HG03103 (cell line): ENCODE measurements around the gene DENND4B.

Experiments
- ATAC-seq: cut with Tn5 transposase; IDR thresholded peaks from one replicate; pipeline ENCODE4 v1.9.1; 2021; ENCODE audit warnings: low read depth; ENCODE audit not compliant: unreplicated experiment

The DENND4B gene

GRCh38 chr1:153951801-153952200, 5.3 kb upstream of the DENND4B start:
- no peak for ATAC-seq

DNA sequence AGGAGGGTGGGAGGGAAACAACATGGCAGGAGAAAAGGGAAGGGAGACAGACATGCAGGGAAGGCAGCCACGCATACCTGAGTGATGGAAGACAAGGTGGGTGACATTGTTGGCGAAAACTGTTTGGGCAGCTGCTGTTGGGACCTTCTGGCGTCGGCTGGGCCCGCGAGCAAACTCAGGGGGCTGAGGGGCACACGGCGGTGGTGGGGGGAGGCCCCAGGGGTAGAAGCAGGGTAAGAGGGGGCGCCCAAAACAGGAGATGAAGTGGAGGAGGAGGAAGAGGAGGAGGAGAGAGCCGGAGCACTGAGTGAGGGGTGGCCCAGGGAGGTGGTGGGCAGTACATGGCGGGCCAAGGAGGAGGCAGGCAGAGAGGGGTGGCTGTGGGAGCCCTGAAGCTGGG, 4.7 kb upstream of the DENND4B start:
- no peak for ATAC-seq

DNA sequence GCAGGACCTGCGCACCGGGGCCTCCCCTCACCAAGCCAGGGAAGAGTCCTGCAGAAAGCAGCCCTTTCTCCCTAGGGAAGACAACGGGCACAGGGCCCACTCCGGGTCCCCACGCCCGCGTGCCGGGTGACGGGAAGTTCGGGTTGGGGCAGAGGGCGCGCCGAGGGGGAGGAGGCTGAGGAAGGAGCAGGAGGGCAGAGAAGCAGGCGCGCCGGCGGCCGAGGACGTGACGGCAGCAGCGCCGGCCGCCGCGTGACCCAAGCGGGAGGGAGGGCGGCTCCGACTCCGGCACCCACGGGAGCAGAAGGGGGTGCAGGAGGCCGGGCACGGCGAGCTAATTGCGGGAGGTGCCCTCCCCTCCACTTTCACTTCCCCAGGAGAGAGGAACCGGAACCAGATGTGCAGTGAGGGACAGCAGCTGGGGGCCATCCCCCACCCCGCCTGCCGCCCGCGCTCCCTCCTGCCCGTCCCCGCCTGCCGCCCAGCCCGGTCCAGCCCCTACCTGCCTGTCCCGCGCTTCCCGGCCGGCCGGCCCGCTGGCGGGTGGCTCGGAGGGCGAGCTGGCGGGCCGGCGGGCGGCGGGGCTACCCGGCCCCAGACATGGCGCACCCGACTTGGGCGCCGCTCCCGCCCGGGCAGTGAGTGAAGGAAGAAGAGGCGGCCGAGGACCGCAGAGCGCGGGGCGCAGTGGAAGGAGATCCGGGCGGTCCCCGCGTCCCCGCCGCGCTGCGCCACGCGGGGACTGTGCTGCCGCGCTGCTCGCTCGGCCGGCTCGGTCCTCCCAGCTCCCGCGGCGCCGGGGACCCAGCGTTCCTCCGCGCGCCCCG, 510 bp downstream of the DENND4B start:
- peak; percentile 54 for ATAC-seq

DNA sequence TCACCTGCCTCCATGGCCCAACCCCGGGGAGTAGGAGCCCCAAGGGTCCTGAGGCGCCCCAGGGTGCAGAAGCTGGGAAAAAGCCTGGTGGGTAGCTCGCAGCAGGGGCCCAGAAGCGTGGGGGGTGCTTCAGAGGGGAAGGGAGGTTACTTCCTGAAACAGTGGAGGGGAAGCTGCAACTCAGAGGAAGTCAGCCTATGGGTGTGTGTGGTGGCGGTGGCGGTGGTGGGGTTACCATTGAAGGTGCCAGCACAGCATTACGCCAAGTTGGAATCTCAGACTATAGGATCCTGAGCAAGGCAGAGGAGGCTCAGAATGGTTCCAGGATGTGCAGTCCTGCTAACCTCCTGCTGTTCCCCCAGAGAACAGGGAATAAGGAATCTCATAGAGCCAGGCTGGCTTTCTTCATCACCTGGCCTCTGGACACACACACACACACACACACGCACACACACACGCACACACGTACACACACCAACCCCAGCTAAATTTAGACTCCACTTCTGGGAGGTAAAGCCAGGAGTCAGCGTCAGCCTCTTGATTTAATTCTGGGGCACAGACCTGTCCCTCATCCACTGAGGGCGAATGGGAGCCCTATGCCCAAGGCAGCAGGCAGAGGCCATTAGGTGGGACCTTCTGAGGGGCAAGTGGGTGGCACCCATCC, 1.3 kb downstream of the DENND4B start:
- ATAC-seq: no peak

DNA sequence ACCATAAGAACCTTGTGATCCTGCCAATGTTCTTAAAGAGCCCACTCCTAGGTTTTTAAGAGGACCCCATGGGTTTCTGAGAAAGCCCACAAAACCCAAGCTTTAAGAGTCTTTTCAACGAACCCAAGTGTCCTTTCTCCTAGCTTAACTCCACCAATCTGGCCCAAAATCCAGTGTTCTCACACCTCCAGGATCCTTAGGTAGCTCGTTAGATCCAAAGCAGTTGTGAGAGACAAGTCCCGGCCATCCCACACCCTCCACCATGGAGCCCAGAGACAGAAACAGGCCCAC, 1.7 kb downstream of the DENND4B start:
- no peak for ATAC-seq

- no peak for ATAC-seq
Measured at GRCh38 chr1:153944005-153944826, 2.3 kb downstream of the DENND4B start.

DNA sequence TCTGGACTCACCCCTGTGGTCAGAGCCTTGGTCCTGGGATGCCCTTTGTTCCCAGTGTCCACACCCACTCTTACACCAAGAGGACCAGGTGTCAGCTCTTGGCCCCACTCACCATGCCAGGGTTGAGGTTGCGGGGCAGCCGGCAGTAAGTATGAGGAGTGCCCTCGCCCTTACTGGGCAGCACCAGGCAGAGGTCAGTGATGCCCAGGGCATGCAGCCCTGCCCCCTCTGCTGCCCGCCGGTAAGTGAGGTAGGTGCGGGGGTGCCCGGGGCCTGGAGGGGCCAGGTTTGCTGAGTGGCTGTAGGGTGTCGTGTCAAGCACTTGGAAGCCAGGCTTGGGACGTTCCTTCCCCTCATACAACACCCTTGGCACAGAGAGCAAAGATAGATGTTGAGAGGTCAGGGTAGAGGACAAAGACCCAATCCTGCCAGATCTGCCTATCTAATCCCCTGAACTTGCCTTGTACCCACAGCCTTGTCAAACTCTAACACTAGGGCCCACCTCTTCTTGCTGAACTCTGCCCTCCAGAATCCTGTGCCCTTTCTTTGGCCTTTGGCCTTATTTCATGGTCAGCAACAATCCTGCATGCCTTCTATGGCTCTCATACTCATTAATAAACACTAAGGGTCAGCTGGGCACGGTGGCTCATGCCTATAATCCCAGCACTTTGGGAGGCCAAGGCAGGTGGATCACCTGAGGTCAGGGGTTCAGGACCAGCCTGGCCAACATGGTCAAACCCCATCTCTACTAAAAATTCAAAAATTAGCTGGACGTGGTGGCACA, 3.6 kb downstream of the DENND4B start:
- no peak for ATAC-seq

DNA sequence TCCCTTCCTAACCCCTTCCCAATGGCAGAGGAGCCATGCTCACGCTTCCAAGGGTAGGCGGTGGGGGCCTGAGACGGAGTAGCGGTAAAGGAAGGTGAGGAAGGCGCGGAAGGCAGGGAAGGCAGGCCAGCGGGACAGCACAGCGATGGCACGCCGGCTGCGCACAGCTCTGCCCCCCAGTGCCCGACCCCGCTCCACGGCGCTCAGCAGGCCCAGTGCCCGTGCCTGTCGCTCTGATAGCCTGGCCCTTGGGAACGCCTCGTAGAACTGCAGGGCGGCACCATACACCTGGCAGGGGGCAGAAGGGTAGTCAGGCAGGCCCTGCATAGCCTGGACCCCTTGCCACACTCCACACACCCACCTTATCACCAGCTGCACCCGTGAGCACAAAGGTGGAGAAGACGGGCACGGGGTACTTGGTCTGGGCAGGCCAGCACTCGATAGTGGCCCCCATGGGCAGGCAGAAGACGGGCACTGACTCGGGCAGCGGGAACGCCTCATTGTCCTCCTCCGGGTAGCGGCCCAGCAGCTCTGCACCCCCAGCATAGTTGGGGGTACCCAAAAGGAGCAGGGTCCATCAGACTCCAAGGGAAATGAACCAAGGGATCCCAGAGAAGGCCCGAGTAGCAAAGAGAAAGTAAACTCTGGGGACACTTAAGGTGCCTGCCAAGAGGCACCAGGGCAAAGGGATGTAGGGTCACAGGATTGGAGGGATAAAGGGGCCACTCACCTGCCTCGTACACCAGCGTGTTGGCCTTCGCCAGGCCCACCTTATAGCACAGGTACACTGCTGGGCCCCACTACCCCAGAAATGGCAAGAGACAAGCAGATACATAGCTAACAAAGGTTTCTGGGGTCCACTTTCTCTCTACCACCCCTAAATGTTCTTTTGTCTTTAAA, 4.4 kb downstream of the DENND4B start:
- no peak for ATAC-seq

- ATAC-seq: no peak
Measured at GRCh38 chr1:153940756-153941155, 5.8 kb downstream of the DENND4B start.

- no peak for ATAC-seq
Measured at GRCh38 chr1:153939476-153939875, 7.0 kb downstream of the DENND4B start.

DNA sequence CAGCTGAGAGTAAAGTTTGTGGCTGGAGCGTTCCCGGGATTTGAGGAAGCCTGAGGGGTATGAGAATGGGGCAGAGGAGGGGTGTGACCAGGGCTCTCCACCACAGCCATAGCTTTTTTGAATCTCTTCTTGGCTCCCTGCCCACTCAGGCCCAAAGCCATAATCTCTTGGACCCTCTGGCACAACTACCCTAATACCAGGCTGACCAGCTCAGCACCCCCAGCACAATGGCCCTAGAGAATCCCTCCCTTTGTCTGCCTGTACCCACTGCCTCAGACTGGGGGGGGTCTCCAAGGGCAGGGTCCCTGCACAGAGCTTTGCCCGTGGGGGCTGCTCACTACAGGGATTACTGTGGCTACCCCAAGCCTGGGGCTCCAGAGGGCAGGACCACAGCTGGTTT, 7.5 kb downstream of the DENND4B start:
- ATAC-seq: no peak

DNA sequence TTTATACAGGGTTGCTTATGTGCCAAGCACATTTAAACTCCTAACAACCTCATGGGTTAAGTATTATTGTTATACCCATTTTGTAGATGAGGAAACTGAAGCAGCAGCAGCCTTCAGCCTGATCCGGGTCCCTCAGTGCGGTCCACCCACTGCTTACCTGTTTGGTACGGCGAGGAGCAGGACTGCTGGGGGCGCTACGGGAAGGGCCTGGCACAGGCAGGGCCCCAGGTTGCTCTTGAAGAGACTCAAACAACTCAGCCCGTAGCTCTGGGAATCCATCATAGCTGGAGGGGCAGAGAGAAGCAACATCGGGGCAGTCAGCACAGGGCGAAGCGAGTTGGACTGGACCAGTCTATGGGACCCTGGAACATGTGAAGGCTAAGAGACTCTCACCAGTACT, 9.2 kb downstream of the DENND4B start:
- ATAC-seq: no peak

GRCh38 chr1:153936011-153936802, 10.3 kb downstream of the DENND4B start:
- ATAC-seq: no peak

GRCh38 chr1:153934746-153935145, 11.8 kb downstream of the DENND4B start:
- ATAC-seq: no peak

DNA sequence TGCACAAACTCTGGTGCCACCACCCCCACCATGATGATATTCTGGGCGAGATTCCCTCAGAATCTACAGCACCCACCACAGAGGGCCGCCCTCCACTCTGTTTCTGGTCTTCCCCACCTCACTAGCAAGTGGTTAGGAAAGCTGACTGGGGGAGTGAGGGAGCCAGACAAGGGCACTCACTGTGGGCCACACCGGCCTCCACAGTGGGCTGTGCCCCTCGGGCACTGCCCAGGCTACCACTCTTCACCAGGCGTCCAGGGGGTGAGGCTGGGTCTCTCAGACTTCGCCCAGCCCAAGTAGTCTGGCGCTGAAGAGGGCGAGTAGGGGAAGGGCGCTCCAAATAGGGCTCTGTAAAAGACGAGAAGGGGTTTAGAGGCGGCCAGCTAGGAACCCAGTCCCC, 12.6 kb downstream of the DENND4B start:
- ATAC-seq: no peak

GRCh38 chr1:153933430-153933829, 13.1 kb downstream of the DENND4B start:
- ATAC-seq: no peak

- ATAC-seq: no peak
Measured at GRCh38 chr1:153932156-153933131, 14.1 kb downstream of the DENND4B start.
